Muscle layer of colon (tissue), 2 donors: ENCODE results near the gene ARHGAP24.

Experiments used
- H3K27ac ChIP-seq: one replicate; pipeline ENCODE4 v1.7.0; 2013; ENCODE audit warnings: low read depth, mild to moderate bottlenecking, low read length, moderate library complexity
- H3K27me3 ChIP-seq, 2 donors: one replicate each; pipeline ENCODE4 v1.7.0; 2013; ENCODE audit warnings: low read length in 2 of 2, mild to moderate bottlenecking in 2 of 2; ENCODE audit not compliant: insufficient read depth in 2 of 2, control insufficient read depth in 1 of 2
- H3K36me3 ChIP-seq: one replicate; pipeline ENCODE4 v1.7.0; 2013; ENCODE audit warnings: mild to moderate bottlenecking, low read length; ENCODE audit not compliant: insufficient read depth
- H3K4me1 ChIP-seq: one replicate; pipeline ENCODE4 v1.7.0; 2013; ENCODE audit warnings: mild to moderate bottlenecking, low read length; ENCODE audit not compliant: insufficient read depth
- H3K4me3 ChIP-seq, 2 donors: one replicate each; pipeline ENCODE4 v1.7.0; 2013; ENCODE audit warnings: low read length in 2 of 2, low read depth in 1 of 2, mild to moderate bottlenecking in 1 of 2, moderate library complexity in 1 of 2
- H3K9ac ChIP-seq: one replicate; pipeline ENCODE4 v1.7.0; 2013; ENCODE audit warnings: low read length
- H3K9me3 ChIP-seq: one replicate; pipeline ENCODE4 v1.7.0; 2013; ENCODE audit warnings: mild to moderate bottlenecking, low read length
- donor health status: abdominal sarcoma.
- donor health status: Adenocarcinoma of cecum.

The ARHGAP24 gene

GRCh38 chr4:85928775-85929591, 454.0 kb downstream of the ARHGAP24 start:
- Histone ChIP-seq H3K4me1 (peaks cover 9% of the 10 kb centered on the region), H3K9me3 (no peaks in the 10 kb centered on the region), H3K36me3 (no peaks in the 10 kb centered on the region), H3K27ac (no peak overlapping the region), H3K27me3 (no peaks in the 10 kb centered on the region), H3K4me3 (no peak overlapping the region), H3K9ac (no peak overlapping the region)

GRCh38 chr4:85929961-85930665, 455.2 kb downstream of the ARHGAP24 start:
- Histone ChIP-seq H3K27me3 (no peaks in the 10 kb centered on the region), H3K4me3 (no peak overlapping the region), H3K9me3 (no peaks in the 10 kb centered on the region), H3K27ac (no peak overlapping the region), H3K36me3 (no peaks in the 10 kb centered on the region), H3K4me1 (peaks cover 9% of the 10 kb centered on the region), H3K9ac (no peak overlapping the region)

- Histone ChIP-seq H3K4me3 (peak overlapping the region; percentile 5 to 8), H3K27me3 (no peaks in the 10 kb centered on the region), H3K9me3 (no peaks in the 10 kb centered on the region), H3K27ac (no peak overlapping the region), H3K4me1 (peaks cover 9% of the 10 kb centered on the region), H3K9ac (no peak overlapping the region), H3K36me3 (no peaks in the 10 kb centered on the region)
These were observed 457.7 kb downstream of the ARHGAP24 start for GRCh38 chr4:85932500-85933290.

GRCh38 chr4:85933291-85933640, 458.3 kb downstream of the ARHGAP24 start:
- Histone ChIP-seq H3K36me3 (no peaks in the 10 kb centered on the region), H3K9ac (no peak overlapping the region), H3K4me1 (peaks cover 9% of the 10 kb centered on the region), H3K27ac (no peak overlapping the region), H3K9me3 (no peaks in the 10 kb centered on the region), H3K4me3 (no peak overlapping the region), H3K27me3 (no peaks in the 10 kb centered on the region)

DNA sequence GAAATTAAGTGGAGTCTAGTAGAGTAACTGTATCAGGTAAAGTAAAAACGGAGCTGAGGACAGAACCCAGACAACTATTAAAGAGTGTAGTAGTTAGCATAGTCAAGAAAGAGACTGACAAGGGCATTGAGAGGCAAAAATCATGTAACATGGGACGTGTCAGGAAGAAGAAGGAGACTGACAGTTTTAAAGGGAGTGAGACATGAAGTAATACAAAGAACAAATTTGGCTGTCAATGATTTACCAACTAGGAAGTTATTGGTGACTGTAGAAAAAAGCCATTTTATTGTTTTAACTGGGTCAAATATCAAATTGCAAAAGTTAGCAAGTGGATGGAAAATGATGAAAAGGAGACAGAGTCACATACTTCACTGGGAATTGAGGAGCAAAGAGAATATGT, 462.6 kb downstream of the ARHGAP24 start:
- H3K27me3 ChIP-seq = no peaks in the 10 kb centered on the region
- no peak overlapping the region for H3K27ac ChIP-seq
- no peaks in the 10 kb centered on the region for H3K4me1 ChIP-seq
- H3K4me3 ChIP-seq = no peak overlapping the region
- no peaks in the 10 kb centered on the region for H3K9me3 ChIP-seq
- H3K36me3 ChIP-seq = no peaks in the 10 kb centered on the region
- no peak overlapping the region for H3K9ac ChIP-seq

- Histone ChIP-seq H3K27me3 (no peaks in the 10 kb centered on the region), H3K4me3 (no peak overlapping the region), H3K9me3 (no peaks in the 10 kb centered on the region), H3K27ac (no peak overlapping the region), H3K36me3 (no peaks in the 10 kb centered on the region), H3K9ac (no peak overlapping the region), H3K4me1 (no peaks in the 10 kb centered on the region)
These were observed 463.1 kb downstream of the ARHGAP24 start for GRCh38 chr4:85938062-85938461.

DNA sequence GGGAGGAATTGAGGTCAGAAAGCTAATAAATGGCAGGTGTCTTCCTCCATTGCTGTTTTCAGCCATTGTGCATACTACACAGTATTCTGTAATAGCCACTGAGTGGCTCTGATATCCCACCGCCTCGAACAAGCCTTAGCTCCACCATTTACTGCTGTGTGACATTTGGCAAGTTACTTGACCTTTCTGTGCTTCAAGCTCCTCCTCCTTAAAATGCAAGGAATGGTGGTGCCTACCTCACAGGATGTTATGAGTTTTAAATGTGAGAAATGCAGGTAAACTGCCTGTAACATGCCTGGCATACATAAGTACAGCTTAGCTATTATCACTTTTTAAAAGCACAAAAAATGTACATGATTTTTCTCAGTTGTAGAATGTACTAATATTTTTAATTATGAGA, 464.0 kb downstream of the ARHGAP24 start:
- Histone ChIP-seq H3K27me3 (no peaks in the 10 kb centered on the region), H3K4me1 (no peaks in the 10 kb centered on the region), H3K36me3 (no peaks in the 10 kb centered on the region), H3K4me3 (no peak overlapping the region), H3K9ac (no peak overlapping the region), H3K27ac (no peak overlapping the region), H3K9me3 (no peaks in the 10 kb centered on the region)

GRCh38 chr4:85939595-85939994, 464.6 kb downstream of the ARHGAP24 start:
- Histone ChIP-seq H3K36me3 (no peaks in the 10 kb centered on the region), H3K9ac (no peak overlapping the region), H3K4me3 (no peak overlapping the region), H3K27ac (no peak overlapping the region), H3K4me1 (no peaks in the 10 kb centered on the region), H3K9me3 (no peaks in the 10 kb centered on the region), H3K27me3 (no peaks in the 10 kb centered on the region)

GRCh38 chr4:85940151-85940550, 465.2 kb downstream of the ARHGAP24 start:
- Histone ChIP-seq H3K27ac (no peak overlapping the region), H3K27me3 (no peaks in the 10 kb centered on the region), H3K36me3 (no peaks in the 10 kb centered on the region), H3K4me1 (no peaks in the 10 kb centered on the region), H3K4me3 (no peak overlapping the region), H3K9ac (no peak overlapping the region), H3K9me3 (no peaks in the 10 kb centered on the region)

DNA sequence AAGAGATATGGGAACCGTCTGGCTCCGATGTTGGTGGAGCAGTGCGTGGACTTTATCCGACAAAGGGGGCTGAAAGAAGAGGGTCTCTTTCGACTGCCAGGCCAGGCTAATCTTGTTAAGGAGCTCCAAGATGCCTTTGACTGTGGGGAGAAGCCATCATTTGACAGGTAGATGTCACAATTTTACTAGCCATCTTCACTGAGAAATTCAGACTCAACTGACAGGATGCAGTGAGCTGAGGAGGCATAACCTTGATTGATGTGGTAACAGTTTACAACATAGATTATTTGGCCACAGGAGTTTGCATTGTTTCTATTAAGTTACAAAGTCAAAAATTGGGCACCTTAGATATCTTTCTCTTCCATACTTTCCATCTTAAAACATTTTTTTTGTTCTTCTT, 467.2 kb downstream of the ARHGAP24 start:
- no peaks in the 10 kb centered on the region for H3K36me3 ChIP-seq
- H3K4me3 ChIP-seq = no peak overlapping the region
- no peaks in the 10 kb centered on the region for H3K27me3 ChIP-seq
- H3K9me3 ChIP-seq = no peaks in the 10 kb centered on the region
- H3K4me1 ChIP-seq = no peaks in the 10 kb centered on the region
- no peak overlapping the region for H3K9ac ChIP-seq
- no peak overlapping the region for H3K27ac ChIP-seq

- Histone ChIP-seq H3K27ac (no peak overlapping the region), H3K4me1 (no peaks in the 10 kb centered on the region), H3K9ac (no peak overlapping the region), H3K4me3 (no peak overlapping the region), H3K27me3 (no peaks in the 10 kb centered on the region), H3K9me3 (no peaks in the 10 kb centered on the region), H3K36me3 (no peaks in the 10 kb centered on the region)
These were observed 471.9 kb downstream of the ARHGAP24 start for GRCh38 chr4:85946821-85947220.
